ENCODE measurements around the gene LRRK1. TPM values are rescaled to one million over a fixed set of nuclear protein-coding genes. Genes with fewer than 3 reads are reported as not detected.

LRRK1 gene
- total and polyA plus RNA-seq, 8 donors: 2.3 to 73.3 (median 7.0) TPM

- Histone ChIP-seq H3K36me3 (peaks cover 3 to 33% (median 28%) of the 10 kb centered on the region in 4 donors), H3K4me3 (no peak overlapping the region), H3K27ac (peak overlapping the region in 3 of 5 donors; percentile 31 to 72 (median 39)), H3K27me3 (peaks cover 0 to 14% (median 4%) of the 10 kb centered on the region in 3 donors), H3K9me3 (no peaks in the 10 kb centered on the region), H3K4me1 (peaks cover 15 to 34% (median 29%) of the 10 kb centered on the region in 4 donors)
- TF ChIP-seq, protein P1, sequence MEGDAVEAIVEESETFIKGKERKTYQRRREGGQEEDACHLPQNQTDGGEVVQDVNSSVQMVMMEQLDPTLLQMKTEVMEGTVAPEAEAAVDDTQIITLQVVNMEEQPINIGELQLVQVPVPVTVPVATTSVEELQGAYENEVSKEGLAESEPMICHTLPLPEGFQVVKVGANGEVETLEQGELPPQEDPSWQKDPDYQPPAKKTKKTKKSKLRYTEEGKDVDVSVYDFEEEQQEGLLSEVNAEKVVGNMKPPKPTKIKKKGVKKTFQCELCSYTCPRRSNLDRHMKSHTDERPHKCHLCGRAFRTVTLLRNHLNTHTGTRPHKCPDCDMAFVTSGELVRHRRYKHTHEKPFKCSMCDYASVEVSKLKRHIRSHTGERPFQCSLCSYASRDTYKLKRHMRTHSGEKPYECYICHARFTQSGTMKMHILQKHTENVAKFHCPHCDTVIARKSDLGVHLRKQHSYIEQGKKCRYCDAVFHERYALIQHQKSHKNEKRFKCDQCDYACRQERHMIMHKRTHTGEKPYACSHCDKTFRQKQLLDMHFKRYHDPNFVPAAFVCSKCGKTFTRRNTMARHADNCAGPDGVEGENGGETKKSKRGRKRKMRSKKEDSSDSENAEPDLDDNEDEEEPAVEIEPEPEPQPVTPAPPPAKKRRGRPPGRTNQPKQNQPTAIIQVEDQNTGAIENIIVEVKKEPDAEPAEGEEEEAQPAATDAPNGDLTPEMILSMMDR (IDR thresholded peaks at IDR 0.05): no peak
- no peak for TF ChIP-seq POLR2A (IDR thresholded peaks at IDR 0.05)
- no peak for TF ChIP-seq POLR2AphosphoS5 (IDR thresholded peaks at IDR 0.05)
- no peak for TF ChIP-seq EP300 (IDR thresholded peaks at IDR 0.05)
- 66 to 75% (median 73%) methylated on average over 13 of the region's 13 CpGs for WGBS, 5 donors
- intact Hi-C loops (cut with DNase I; ENCODE audit: low total_unique reads): no loop called here
- no peak for DNase-seq
Observed at GRCh38 chr15:100922192-100923040, 3.3 kb downstream of the LRRK1 start.

GRCh38 chr15:100923076-100923475, 3.9 kb downstream of the LRRK1 start:
- H3K27ac ChIP-seq: peak overlapping the region in 2 of 5 donors; percentile 31 to 72

GRCh38 chr15:100923902-100924301, 4.7 kb downstream of the LRRK1 start:
- WGBS, 5 donors: 83 to 91% (median 87%) methylated on average over 5 of the region's 5 CpGs
- intact Hi-C loops (cut with DNase I; ENCODE audit: low total_unique reads): no loop called here
- Histone ChIP-seq H3K27ac (peak overlapping the region in 1 of 5 donors; percentile 72), H3K9me3 (no peaks in the 10 kb centered on the region), H3K4me3 (no peak overlapping the region), H3K27me3 (peaks cover 0 to 5% (median 4%) of the 10 kb centered on the region in 3 donors), H3K4me1 (peaks cover 6 to 20% (median 14%) of the 10 kb centered on the region in 4 donors), H3K36me3 (peaks cover 3 to 44% (median 39%) of the 10 kb centered on the region in 4 donors)
- no peak for TF ChIP-seq EP300 (IDR thresholded peaks at IDR 0.05)
- no peak for TF ChIP-seq POLR2AphosphoS5 (IDR thresholded peaks at IDR 0.05)
- TF ChIP-seq, protein P1 (IDR thresholded peaks at IDR 0.05): no peak
- no peak for TF ChIP-seq POLR2A (IDR thresholded peaks at IDR 0.05)
- DNase-seq: no peak

More at GRCh38 chr15:100923076-100923475, 3.9 kb downstream of the LRRK1 start:
- peaks cover 3 to 36% (median 32%) of the 10 kb centered on the region in 4 donors for H3K36me3 ChIP-seq
- no peak for DNase-seq
- H3K4me3 ChIP-seq: no peak overlapping the region
- intact Hi-C loops (cut with DNase I; ENCODE audit: low total_unique reads): no loop called here
- H3K4me1 ChIP-seq: peaks cover 9 to 28% (median 22%) of the 10 kb centered on the region in 4 donors
- peaks cover 0 to 10% (median 4%) of the 10 kb centered on the region in 3 donors for H3K27me3 ChIP-seq
- no peaks in the 10 kb centered on the region for H3K9me3 ChIP-seq
- 85 to 92% (median 91%) methylated on average over 7 of the region's 7 CpGs for WGBS, 5 donors
- TF ChIP-seq POLR2A (IDR thresholded peaks at IDR 0.05) (no peak), POLR2AphosphoS5 (IDR thresholded peaks at IDR 0.05) (no peak), EP300 (IDR thresholded peaks at IDR 0.05) (no peak)

GRCh38 chr15:100924436-100924835, 5.3 kb downstream of the LRRK1 start:
- intact Hi-C loops (cut with DNase I; ENCODE audit: low total_unique reads): no loop called here
- no peak for DNase-seq
- peaks cover 3 to 49% (median 44%) of the 10 kb centered on the region in 4 donors for H3K36me3 ChIP-seq
- 84 to 95% (median 92%) methylated on average over 11 of the region's 11 CpGs for WGBS, 5 donors
- no peaks in the 10 kb centered on the region for H3K9me3 ChIP-seq
- no peak for TF ChIP-seq POLR2AphosphoS5 (IDR thresholded peaks at IDR 0.05)
- TF ChIP-seq, protein P1 (IDR thresholded peaks at IDR 0.05): no peak
- TF ChIP-seq EP300 (IDR thresholded peaks at IDR 0.05): no peak
- no peak for TF ChIP-seq POLR2A (IDR thresholded peaks at IDR 0.05)
- H3K4me1 ChIP-seq: peaks cover 6 to 20% (median 12%) of the 10 kb centered on the region in 4 donors
- no peak overlapping the region for H3K27ac ChIP-seq
- H3K27me3 ChIP-seq: peaks cover 0 to 5% (median 4%) of the 10 kb centered on the region in 3 donors
- no peak overlapping the region for H3K4me3 ChIP-seq

Measured in stomach (tissue), 9 donors.